ENCODE data around the gene MAGEA9. TPM values are rescaled to one million over a fixed set of nuclear protein-coding genes. Genes with fewer than 3 reads are reported as not detected.
"Not testable (repeated sequence)": the region's sequence is repeated elsewhere in the genome, so short reads cannot be mapped to it uniquely, and the experiment has no call there.

The MAGEA9 gene, protein sequence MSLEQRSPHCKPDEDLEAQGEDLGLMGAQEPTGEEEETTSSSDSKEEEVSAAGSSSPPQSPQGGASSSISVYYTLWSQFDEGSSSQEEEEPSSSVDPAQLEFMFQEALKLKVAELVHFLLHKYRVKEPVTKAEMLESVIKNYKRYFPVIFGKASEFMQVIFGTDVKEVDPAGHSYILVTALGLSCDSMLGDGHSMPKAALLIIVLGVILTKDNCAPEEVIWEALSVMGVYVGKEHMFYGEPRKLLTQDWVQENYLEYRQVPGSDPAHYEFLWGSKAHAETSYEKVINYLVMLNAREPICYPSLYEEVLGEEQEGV
- total RNA-seq (2021; ENCODE audit: unreplicated experiment) (not detected), Bru-seq, nascent RNA (not detected), BruChase-seq, experiment 1, labeled RNA remaining after a 2-hour chase (not detected), BruChase-seq, experiment 2, labeled RNA remaining after a 6-hour chase (not detected)
- not detected for polyA plus RNA-seq (2012; ENCODE audit: insufficient read length)
- long read RNA-seq: 0 reads

DNA sequence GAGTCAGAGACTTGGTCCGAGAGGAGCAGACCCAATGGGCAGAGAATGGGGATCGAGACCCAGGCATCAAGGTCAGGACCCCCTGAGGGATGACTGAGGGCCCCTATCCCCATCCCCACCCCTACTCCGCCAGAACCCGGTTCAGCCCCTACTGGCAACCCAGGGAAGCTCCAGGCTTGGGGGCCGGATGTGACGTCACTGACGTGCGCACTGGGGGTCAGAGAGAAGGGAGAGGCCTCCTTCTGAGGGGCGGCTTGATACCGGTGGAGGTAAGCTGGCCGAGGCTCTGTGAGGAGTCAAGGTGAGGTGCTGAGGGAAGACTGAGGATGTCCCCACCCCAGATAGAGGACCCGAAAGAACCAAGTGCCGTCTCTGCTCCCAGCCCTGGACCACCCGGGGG lies at the start of gene MAGEA9:
Gene MAGEA9, plus strand, starts transcription at position 204 of the 400 bp plus-strand sequence. CDS start 4,281 bp downstream, outside the sequence.
- CTCF ChIA-PET; BruUV-seq (replicated peaks): not testable (repeated sequence)

DNA sequence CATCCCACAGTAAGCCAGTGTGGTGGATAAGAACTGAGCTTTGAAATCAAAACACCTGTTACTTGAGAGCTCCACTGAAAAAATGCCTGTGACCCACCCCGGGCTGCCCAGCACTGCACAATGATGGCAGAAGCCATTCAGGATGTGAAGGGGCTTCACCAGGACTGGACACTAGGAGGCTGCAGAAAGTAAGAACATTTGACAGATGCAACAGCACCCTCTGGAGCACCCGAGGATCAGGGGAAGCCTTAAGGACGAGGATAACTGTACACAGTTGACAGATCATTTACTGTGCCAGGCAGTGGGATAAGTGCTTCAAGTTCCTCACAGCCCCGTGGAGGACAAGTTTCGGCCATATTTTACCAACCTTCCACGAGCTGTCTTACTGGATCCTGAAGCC lies 39.5 kb upstream of the MAGEA9 start:
- CTCF ChIA-PET; POLR2A ChIA-PET; intact Hi-C loops (cut with micrococcal nuclease; ENCODE audit: unreplicated experiment); H3K4me3 ChIP-seq (ENCODE audit: low read depth in 2 of 2, low read length in 2 of 2); H3K9me3 ChIP-seq (ENCODE audit: control insufficient read depth, insufficient read depth, low read depth, low read length); H3K27me3 ChIP-seq (ENCODE audit: control insufficient read depth, insufficient read depth, low read length); H3K27ac ChIP-seq (ENCODE audit: low read length); DNase-seq (ENCODE audit: low read depth, low spot score); H3K36me3 ChIP-seq (ENCODE audit: control insufficient read depth, insufficient read depth, low read length); H3K4me1 ChIP-seq (ENCODE audit: control insufficient read depth, insufficient read depth, low read length); in situ Hi-C loops (cut with HindIII; ENCODE audit: low pct_unique_long_range_greater_than_20kb, low sequenced_read_pairs); BruUV-seq (replicated peaks): not testable (repeated sequence)
- peak; percentile 87 for ATAC-seq

More for the DNA sequence above, at the start of gene MAGEA9:
- H3K27ac ChIP-seq (ENCODE audit: low read length); H3K36me3 ChIP-seq (ENCODE audit: control insufficient read depth, insufficient read depth, low read length); in situ Hi-C loops (cut with HindIII; ENCODE audit: low pct_unique_long_range_greater_than_20kb, low sequenced_read_pairs); H3K9me3 ChIP-seq (ENCODE audit: control insufficient read depth, insufficient read depth, low read depth, low read length); H3K27me3 ChIP-seq (ENCODE audit: control insufficient read depth, insufficient read depth, low read length); DNase-seq (ENCODE audit: low read depth, low spot score); H3K4me3 ChIP-seq (ENCODE audit: low read depth in 2 of 2, low read length in 2 of 2); H3K4me1 ChIP-seq (ENCODE audit: control insufficient read depth, insufficient read depth, low read length); POLR2A ChIA-PET; intact Hi-C loops (cut with micrococcal nuclease; ENCODE audit: unreplicated experiment): not testable (repeated sequence)
- ATAC-seq: peak; percentile 52; the same call in 1 of the 2 replicates

DNA sequence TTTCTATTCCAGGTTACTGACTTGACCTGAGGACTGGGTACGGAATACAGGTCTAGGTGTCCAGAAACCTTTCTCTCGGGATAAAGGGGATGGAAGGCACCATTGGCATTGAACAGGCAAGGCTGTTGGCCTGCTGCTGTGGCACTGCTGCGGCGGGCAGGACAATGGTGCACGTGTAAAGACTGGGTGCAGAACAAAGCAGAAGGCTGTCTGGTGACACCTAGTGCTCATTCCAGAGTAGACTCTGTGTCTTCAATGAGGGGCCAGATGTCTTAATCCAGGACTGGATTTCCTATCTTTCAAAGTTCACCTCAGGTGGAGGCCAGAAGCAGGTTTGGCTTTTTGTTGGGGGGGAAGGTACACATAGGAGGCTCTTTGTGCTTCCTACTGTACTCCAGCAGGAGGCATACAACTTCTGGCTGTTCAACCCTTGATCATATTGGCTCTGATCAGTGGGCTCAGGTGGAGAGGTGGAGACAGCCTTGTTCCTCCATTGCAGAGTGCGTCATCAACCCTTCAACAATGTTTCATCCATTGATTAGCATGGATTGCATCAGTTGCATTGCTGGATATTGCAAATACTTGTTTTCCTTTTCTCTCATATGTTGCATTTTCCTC lies 35.2 kb upstream of the MAGEA9 start:
- H3K9me3 ChIP-seq (ENCODE audit: control insufficient read depth, insufficient read depth, low read depth, low read length); CTCF ChIA-PET: not testable (repeated sequence)
- peak; percentile 81 for ATAC-seq

DNA sequence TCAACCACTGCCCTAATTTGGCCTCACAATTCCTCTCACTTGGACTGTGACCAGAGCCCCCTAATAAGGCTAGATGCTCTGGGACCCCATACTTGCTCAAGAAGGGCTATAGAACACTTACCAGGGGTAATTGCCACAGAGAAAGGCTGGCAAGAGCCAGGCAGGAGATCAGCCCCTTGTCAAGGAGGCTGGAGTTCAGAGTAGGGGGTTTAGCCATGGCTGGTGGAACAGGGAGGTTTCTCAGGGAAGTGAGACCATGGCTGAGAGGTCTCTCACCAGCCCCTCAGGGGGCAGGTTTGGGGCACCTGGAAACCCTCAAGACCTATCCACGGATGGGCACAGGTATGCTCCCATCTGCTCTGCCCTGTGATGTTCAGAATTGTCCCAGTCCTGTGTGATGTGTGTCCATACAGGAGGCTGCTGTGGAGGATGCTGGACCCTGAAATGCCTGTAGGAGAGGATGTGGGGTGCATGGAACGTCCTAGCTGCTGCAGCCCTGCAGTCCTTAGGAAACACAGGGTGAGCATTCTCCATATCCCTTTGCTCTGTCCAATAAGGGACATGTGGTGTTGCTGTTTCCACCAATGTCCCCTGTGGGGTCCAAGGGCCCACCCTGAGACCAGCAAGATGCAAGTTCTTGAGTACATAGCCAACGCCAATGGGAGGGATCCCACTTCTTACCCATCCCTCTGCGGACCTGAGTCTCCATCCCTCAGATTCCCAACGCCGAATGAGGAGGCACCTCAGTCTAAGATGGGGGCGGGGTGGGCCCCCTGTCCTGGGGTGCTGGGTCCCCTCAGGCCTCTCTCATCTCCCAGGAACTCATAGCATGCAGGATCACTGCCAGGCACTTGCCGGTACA lies 24.3 kb upstream of the MAGEA9 start:
- TF ChIP-seq, protein P1, sequence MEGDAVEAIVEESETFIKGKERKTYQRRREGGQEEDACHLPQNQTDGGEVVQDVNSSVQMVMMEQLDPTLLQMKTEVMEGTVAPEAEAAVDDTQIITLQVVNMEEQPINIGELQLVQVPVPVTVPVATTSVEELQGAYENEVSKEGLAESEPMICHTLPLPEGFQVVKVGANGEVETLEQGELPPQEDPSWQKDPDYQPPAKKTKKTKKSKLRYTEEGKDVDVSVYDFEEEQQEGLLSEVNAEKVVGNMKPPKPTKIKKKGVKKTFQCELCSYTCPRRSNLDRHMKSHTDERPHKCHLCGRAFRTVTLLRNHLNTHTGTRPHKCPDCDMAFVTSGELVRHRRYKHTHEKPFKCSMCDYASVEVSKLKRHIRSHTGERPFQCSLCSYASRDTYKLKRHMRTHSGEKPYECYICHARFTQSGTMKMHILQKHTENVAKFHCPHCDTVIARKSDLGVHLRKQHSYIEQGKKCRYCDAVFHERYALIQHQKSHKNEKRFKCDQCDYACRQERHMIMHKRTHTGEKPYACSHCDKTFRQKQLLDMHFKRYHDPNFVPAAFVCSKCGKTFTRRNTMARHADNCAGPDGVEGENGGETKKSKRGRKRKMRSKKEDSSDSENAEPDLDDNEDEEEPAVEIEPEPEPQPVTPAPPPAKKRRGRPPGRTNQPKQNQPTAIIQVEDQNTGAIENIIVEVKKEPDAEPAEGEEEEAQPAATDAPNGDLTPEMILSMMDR (IDR thresholded peaks at IDR 0.05): no peak
- no peak for TF ChIP-seq TCF7L2 (IDR thresholded peaks at IDR 0.05; ENCODE audit: low read depth, low read length)
- TF ChIP-seq, protein P2, sequence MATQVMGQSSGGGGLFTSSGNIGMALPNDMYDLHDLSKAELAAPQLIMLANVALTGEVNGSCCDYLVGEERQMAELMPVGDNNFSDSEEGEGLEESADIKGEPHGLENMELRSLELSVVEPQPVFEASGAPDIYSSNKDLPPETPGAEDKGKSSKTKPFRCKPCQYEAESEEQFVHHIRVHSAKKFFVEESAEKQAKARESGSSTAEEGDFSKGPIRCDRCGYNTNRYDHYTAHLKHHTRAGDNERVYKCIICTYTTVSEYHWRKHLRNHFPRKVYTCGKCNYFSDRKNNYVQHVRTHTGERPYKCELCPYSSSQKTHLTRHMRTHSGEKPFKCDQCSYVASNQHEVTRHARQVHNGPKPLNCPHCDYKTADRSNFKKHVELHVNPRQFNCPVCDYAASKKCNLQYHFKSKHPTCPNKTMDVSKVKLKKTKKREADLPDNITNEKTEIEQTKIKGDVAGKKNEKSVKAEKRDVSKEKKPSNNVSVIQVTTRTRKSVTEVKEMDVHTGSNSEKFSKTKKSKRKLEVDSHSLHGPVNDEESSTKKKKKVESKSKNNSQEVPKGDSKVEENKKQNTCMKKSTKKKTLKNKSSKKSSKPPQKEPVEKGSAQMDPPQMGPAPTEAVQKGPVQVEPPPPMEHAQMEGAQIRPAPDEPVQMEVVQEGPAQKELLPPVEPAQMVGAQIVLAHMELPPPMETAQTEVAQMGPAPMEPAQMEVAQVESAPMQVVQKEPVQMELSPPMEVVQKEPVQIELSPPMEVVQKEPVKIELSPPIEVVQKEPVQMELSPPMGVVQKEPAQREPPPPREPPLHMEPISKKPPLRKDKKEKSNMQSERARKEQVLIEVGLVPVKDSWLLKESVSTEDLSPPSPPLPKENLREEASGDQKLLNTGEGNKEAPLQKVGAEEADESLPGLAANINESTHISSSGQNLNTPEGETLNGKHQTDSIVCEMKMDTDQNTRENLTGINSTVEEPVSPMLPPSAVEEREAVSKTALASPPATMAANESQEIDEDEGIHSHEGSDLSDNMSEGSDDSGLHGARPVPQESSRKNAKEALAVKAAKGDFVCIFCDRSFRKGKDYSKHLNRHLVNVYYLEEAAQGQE (IDR thresholded peaks at IDR 0.05; ENCODE audit: insufficient read depth in 1 of 2, low read depth in 2 of 2, low read length in 1 of 2): no peak
- no peak for TF ChIP-seq SIN3A (IDR thresholded peaks at IDR 0.05; ENCODE audit: borderline replicate concordance, insufficient read depth, low read depth, low read length)
- TF ChIP-seq POLR2AphosphoS5 (IDR thresholded peaks at IDR 0.05; ENCODE audit: low read depth, low read length): no peak
- CTCF ChIA-PET: no interaction called here

More for the DNA sequence above, 35.2 kb upstream of the MAGEA9 start:
- H3K36me3 ChIP-seq (ENCODE audit: control insufficient read depth, insufficient read depth, low read length); POLR2A ChIA-PET; H3K27me3 ChIP-seq (ENCODE audit: control insufficient read depth, insufficient read depth, low read length); H3K4me3 ChIP-seq (ENCODE audit: low read depth in 2 of 2, low read length in 2 of 2); H3K4me1 ChIP-seq (ENCODE audit: control insufficient read depth, insufficient read depth, low read length); DNase-seq (ENCODE audit: low read depth, low spot score); BruUV-seq (replicated peaks); H3K27ac ChIP-seq (ENCODE audit: low read length); intact Hi-C loops (cut with micrococcal nuclease; ENCODE audit: unreplicated experiment); in situ Hi-C loops (cut with HindIII; ENCODE audit: low pct_unique_long_range_greater_than_20kb, low sequenced_read_pairs): not testable (repeated sequence)

More for the DNA sequence above, 24.3 kb upstream of the MAGEA9 start:
- H3K27ac ChIP-seq (ENCODE audit: low read length): no peak overlapping the region
- no TSS peak for BruUV-seq (replicated peaks)
- no peak for DNase-seq (ENCODE audit: low read depth, low spot score)
- no peaks in the 10 kb centered on the region; the same call in 1 of the 2 replicates for H3K27me3 ChIP-seq (ENCODE audit: control insufficient read depth, insufficient read depth, low read length)
- H3K9me3 ChIP-seq (ENCODE audit: control insufficient read depth, insufficient read depth, low read depth, low read length): no peaks in the 10 kb centered on the region
- no peak overlapping the region for H3K4me3 ChIP-seq (ENCODE audit: low read depth in 2 of 2, low read length in 2 of 2)
- POLR2A ChIA-PET: no interaction called here
- no peaks in the 10 kb centered on the region for H3K4me1 ChIP-seq (ENCODE audit: control insufficient read depth, insufficient read depth, low read length)
- intact Hi-C loops (cut with micrococcal nuclease; ENCODE audit: unreplicated experiment): no loop called here
- no peaks in the 10 kb centered on the region for H3K36me3 ChIP-seq (ENCODE audit: control insufficient read depth, insufficient read depth, low read length)
- in situ Hi-C loops (cut with HindIII; ENCODE audit: low pct_unique_long_range_greater_than_20kb, low sequenced_read_pairs): no loop called here
- no peak for ATAC-seq

All from Panc1 (cell line).